ENCODE results near the gene MYOM3.
"Not testable (repeated sequence)": the region's sequence is repeated elsewhere in the genome, so short reads cannot be mapped to it uniquely, and the experiment has no call there.

MYOM3 gene

GRCh38 chr1:24062221-24062620 is 49.7 kb downstream of the MYOM3 start:
- no peak for ATAC-seq (replicated peaks; ENCODE audit: extremely low read depth, poor library complexity, severe bottlenecking)

GRCh38 chr1:24060482-24060881 is 51.5 kb downstream of the MYOM3 start:
- no peak overlapping the region for H3K27ac Mint-ChIP-seq (ENCODE audit: low read depth)
- no peaks in the 10 kb centered on the region for H3K9me3 Mint-ChIP-seq
- no peak for DNase-seq (ENCODE audit: low spot score in 2 of 2)
- no peak overlapping the region for H3K4me3 Mint-ChIP-seq
- peaks cover 19% of the 10 kb centered on the region for H3K27me3 Mint-ChIP-seq
- ATAC-seq (replicated peaks; ENCODE audit: extremely low read depth, poor library complexity, severe bottlenecking): no peak
- H3K4me1 Mint-ChIP-seq: no peaks in the 10 kb centered on the region
- peaks cover 1% of the 10 kb centered on the region for H3K36me3 Mint-ChIP-seq (ENCODE audit: insufficient read depth)

More at GRCh38 chr1:24062221-24062620, 49.7 kb downstream of the MYOM3 start:
- Mint-ChIP-seq H3K27me3 (peaks cover 15% of the 10 kb centered on the region), H3K9me3 (no peaks in the 10 kb centered on the region), H3K4me3 (no peak overlapping the region), H3K4me1 (no peaks in the 10 kb centered on the region), H3K36me3 (ENCODE audit: insufficient read depth) (peaks cover 1% of the 10 kb centered on the region), H3K27ac (ENCODE audit: low read depth) (no peak overlapping the region)
- no peak for DNase-seq (ENCODE audit: low spot score in 2 of 2)

DNA sequence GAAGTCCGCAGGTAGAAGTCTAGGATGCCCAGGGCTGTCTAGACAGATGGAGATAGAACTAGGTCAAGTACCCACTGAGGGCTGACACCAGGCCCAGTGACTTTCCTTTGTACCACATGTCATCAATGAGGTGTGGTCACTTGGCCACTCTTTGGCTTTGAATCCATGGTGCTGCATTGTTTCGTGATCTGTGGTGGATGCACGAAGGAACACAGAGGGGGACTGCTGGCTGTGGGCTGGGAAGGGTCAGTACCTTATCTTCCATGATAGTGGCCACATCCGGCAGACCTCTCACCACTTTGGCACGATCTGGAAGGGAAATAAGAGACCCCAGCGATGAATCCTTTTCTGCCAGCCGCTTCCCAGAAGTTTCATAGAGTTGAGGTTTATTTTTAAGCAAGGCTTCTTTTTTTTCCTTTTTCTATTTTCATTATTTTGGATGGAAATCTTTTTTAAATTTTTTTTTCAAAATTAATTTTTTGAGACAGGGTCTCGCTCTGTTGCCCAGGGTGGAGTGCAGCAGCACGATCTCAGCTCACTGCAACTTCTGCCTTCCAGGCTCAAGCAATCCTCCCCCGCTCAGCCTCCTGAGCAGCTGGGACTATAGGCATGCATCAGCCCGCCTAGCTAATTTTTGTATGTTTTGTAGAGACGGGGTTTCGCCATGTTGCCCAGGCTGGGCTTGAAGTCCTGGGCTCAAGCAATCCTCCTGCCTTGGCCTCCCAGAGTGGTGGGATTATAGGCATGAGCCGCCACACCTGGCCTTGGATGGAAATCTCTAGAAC is 53.1 kb downstream of the MYOM3 start:
- no peaks in the 10 kb centered on the region for H3K4me1 Mint-ChIP-seq
- H3K27me3 Mint-ChIP-seq: peaks cover 19% of the 10 kb centered on the region
- no peaks in the 10 kb centered on the region for H3K9me3 Mint-ChIP-seq
- no peak overlapping the region for H3K27ac Mint-ChIP-seq (ENCODE audit: low read depth)
- DNase-seq (ENCODE audit: low spot score in 2 of 2) (no peak), ATAC-seq (replicated peaks; ENCODE audit: extremely low read depth, poor library complexity, severe bottlenecking) (no peak)
- no peak overlapping the region for H3K4me3 Mint-ChIP-seq
- H3K36me3 Mint-ChIP-seq (ENCODE audit: insufficient read depth): peaks cover 1% of the 10 kb centered on the region

DNA sequence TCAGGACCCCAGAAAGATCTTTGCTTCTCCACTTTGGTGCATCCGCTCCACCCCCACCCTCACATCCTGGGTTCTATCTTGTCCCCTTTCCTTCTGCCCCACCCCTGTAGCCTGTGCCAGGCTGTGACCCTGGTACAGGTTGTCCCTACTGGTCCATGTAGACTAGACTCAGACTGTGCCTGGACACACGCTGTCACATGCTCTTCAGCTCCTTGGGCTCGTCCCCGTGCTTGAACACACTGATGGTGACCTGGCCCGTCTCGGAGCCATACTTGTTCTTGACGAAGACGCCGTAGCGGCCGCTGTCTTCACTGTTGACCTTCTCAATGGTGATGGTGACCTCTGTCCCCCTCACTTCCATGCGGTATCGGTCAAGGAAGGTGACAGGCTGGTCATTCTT is 54.8 kb downstream of the MYOM3 start:
- Mint-ChIP-seq H3K36me3 (ENCODE audit: insufficient read depth) (no peaks in the 10 kb centered on the region), H3K4me3 (no peak overlapping the region), H3K27me3 (peaks cover 8% of the 10 kb centered on the region), H3K4me1 (no peaks in the 10 kb centered on the region), H3K27ac (ENCODE audit: low read depth) (peak overlapping the region; percentile 9), H3K9me3 (no peaks in the 10 kb centered on the region)
- DNase-seq (ENCODE audit: low spot score in 2 of 2) (no peak), ATAC-seq (replicated peaks; ENCODE audit: extremely low read depth, poor library complexity, severe bottlenecking) (no peak)

DNA sequence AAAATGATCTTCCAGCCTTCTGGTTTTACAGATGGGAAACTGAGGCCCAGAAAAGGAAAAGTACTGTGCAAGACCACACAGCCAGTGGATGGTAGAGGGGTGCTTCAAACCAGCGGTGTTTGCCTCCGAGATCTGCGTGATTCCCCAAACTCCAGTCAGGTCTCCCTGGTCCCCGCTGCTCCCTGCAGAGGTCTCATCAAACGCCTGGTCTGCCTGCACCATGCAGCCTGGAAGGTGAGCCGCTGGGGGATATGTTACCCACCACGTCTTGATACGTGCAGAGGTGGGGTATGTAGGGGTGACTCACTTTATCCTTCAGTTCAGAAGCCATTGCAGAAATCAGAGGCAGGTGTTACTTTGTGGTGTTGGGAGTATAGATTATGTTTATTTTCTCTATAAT is 56.3 kb downstream of the MYOM3 start:
- H3K9me3 Mint-ChIP-seq: no peaks in the 10 kb centered on the region
- no peak for DNase-seq (ENCODE audit: low spot score in 2 of 2)
- H3K4me3 Mint-ChIP-seq: no peak overlapping the region
- H3K4me1 Mint-ChIP-seq: no peaks in the 10 kb centered on the region
- H3K27ac Mint-ChIP-seq (ENCODE audit: low read depth): no peak overlapping the region
- ATAC-seq (replicated peaks; ENCODE audit: extremely low read depth, poor library complexity, severe bottlenecking): no peak
- H3K27me3 Mint-ChIP-seq: peaks cover 7% of the 10 kb centered on the region
- peaks cover 2% of the 10 kb centered on the region for H3K36me3 Mint-ChIP-seq (ENCODE audit: insufficient read depth)

DNA sequence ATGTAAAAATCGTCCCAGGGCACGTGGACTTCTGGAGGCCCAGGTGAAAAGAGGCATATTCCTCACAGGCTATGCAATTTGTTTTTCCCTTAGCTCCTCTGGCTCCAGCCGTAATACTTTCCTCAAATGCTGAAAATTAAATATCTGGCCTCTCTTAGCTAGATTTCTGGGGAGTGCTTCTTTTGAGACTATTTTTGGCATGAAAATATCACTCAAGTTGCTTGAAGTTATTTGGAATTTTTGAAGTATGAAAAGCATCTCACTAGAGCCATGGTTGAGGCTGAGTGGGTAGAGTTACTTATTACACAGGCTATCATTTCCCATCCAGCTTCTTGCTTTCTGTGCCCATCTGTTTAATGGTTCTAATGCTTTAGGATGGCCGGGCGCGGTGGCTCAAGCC is 59.7 kb downstream of the MYOM3 start:
- H3K4me1 Mint-ChIP-seq: no peaks in the 10 kb centered on the region
- peaks cover 4% of the 10 kb centered on the region for H3K36me3 Mint-ChIP-seq (ENCODE audit: insufficient read depth)
- no peak overlapping the region for H3K27ac Mint-ChIP-seq (ENCODE audit: low read depth)
- DNase-seq (ENCODE audit: low spot score in 2 of 2): no peak
- peaks cover 4% of the 10 kb centered on the region for H3K27me3 Mint-ChIP-seq
- no peak overlapping the region for H3K4me3 Mint-ChIP-seq
- no peak for ATAC-seq (replicated peaks; ENCODE audit: extremely low read depth, poor library complexity, severe bottlenecking)
- no peaks in the 10 kb centered on the region for H3K9me3 Mint-ChIP-seq

DNA sequence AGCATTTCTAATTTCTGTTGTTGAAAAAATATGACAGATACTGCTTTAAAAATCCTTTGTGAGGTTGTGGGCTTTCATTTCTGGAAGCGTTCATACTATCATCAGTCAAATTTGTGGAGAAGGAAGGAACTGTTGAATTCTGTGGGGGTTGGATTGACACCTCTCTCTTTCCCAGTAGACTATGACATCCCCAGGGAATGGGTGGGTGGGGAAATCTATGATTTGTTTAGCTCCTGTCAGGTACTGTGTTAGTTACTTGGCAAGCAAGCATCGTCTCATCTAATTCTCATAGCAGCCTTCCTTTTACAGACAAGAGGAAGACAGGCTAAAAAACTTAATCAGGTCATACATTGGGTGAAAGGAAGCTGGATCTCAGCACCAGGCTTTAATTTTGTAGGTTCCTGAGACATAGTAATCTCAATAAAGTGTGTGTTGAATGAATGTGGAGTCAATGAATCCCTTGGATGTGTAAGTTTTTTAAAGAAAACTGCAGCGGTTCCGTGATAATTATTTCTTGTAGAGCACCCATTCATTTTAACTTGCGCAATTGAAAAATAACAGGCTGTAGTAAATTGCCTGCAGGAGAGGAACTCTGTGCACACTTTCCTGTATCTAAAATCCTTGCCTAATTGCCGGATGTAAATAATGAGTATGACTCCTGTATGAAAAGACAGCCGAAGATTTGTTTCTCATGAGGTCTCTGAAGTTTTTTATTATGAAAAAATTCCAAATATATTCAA is 60.6 kb downstream of the MYOM3 start:
- Mint-ChIP-seq H3K36me3 (ENCODE audit: insufficient read depth) (peaks cover 4% of the 10 kb centered on the region), H3K4me3 (no peak overlapping the region), H3K27me3 (no peaks in the 10 kb centered on the region), H3K9me3 (no peaks in the 10 kb centered on the region), H3K4me1 (no peaks in the 10 kb centered on the region), H3K27ac (ENCODE audit: low read depth) (no peak overlapping the region)
- no peak for DNase-seq (ENCODE audit: low spot score in 2 of 2)
- ATAC-seq (replicated peaks; ENCODE audit: extremely low read depth, poor library complexity, severe bottlenecking): no peak

DNA sequence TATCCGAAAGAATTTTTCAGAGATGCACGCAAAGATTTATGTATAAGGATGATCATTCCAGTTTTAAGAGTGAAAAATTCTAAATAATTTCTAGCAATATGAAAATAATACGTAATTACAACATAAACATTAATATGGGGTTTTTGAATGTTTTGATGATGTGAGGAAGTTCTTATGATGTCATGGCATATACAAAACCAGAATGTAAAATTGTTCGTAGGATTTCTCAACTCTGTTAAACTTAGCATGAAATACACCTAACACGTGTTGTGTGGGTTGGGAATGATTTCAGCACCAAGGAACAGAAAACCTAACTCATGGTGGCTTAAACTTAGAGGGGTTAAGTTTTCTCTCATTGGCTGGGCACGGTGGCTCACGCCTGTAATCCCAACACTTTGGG is 62.2 kb downstream of the MYOM3 start:
- no peaks in the 10 kb centered on the region for H3K4me1 Mint-ChIP-seq
- peaks cover 4% of the 10 kb centered on the region for H3K36me3 Mint-ChIP-seq (ENCODE audit: insufficient read depth)
- no peak overlapping the region for H3K4me3 Mint-ChIP-seq
- no peak overlapping the region for H3K27ac Mint-ChIP-seq (ENCODE audit: low read depth)
- no peak for ATAC-seq (replicated peaks; ENCODE audit: extremely low read depth, poor library complexity, severe bottlenecking)
- H3K9me3 Mint-ChIP-seq: no peaks in the 10 kb centered on the region
- no peaks in the 10 kb centered on the region for H3K27me3 Mint-ChIP-seq
- no peak for DNase-seq (ENCODE audit: low spot score in 2 of 2)

DNA sequence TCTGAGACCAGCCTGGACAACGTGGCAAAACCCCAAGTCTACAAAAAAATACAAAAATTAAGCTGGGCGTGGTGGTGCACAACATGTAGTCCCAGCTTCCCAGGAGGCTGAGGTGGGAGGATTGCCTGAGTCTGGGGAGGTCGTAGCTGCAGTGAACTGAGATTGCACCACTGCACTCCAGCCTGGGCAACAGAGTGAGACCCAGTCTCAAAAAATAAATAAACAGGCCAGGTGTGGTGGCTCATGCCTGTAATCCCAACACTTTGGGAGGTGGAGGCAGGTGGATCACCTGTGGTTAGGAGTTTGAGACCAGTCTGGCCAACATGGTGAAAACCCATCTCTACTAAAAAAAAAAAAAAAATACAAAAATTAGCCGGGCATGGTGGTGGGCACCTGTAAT is 63.0 kb downstream of the MYOM3 start:
- H3K27me3 Mint-ChIP-seq; DNase-seq (ENCODE audit: low spot score in 2 of 2); H3K9me3 Mint-ChIP-seq; H3K4me3 Mint-ChIP-seq; H3K4me1 Mint-ChIP-seq; ATAC-seq (replicated peaks; ENCODE audit: extremely low read depth, poor library complexity, severe bottlenecking); H3K36me3 Mint-ChIP-seq (ENCODE audit: insufficient read depth); H3K27ac Mint-ChIP-seq (ENCODE audit: low read depth): not testable (repeated sequence)

- no peak for DNase-seq (ENCODE audit: low spot score in 2 of 2)
- no peak overlapping the region for H3K27ac Mint-ChIP-seq (ENCODE audit: low read depth)
- H3K36me3 Mint-ChIP-seq (ENCODE audit: insufficient read depth): peaks cover 4% of the 10 kb centered on the region
- H3K4me3 Mint-ChIP-seq: no peak overlapping the region
- H3K9me3 Mint-ChIP-seq: no peaks in the 10 kb centered on the region
- ATAC-seq (replicated peaks; ENCODE audit: extremely low read depth, poor library complexity, severe bottlenecking): no peak
- no peaks in the 10 kb centered on the region for H3K4me1 Mint-ChIP-seq
- no peaks in the 10 kb centered on the region for H3K27me3 Mint-ChIP-seq
These were observed 63.6 kb downstream of the MYOM3 start for GRCh38 chr1:24048205-24048869.

DNA sequence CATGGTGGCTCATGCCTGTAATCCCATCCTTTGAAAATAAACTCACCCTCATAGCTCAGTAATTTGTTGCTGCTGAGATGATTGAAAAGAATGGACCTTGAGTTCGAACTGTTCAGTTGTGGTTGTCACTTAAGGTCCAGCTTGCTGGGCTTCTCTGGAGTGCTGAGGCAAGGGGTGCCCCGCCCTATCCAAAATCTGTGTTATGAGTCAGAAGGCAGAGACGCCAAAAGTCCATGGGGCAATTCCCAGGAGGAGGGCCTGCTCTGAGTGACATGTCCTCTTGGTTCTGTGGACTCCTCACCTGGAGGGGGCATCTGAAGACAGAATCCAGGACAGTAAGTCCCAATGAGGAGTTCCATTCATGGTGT is 64.8 kb downstream of the MYOM3 start:
- Mint-ChIP-seq H3K9me3 (no peaks in the 10 kb centered on the region), H3K27me3 (no peaks in the 10 kb centered on the region), H3K4me1 (no peaks in the 10 kb centered on the region), H3K36me3 (ENCODE audit: insufficient read depth) (peaks cover 4% of the 10 kb centered on the region), H3K4me3 (no peak overlapping the region), H3K27ac (ENCODE audit: low read depth) (no peak overlapping the region)
- no peak for ATAC-seq (replicated peaks; ENCODE audit: extremely low read depth, poor library complexity, severe bottlenecking)
- DNase-seq (ENCODE audit: low spot score in 2 of 2): no peak

DNA sequence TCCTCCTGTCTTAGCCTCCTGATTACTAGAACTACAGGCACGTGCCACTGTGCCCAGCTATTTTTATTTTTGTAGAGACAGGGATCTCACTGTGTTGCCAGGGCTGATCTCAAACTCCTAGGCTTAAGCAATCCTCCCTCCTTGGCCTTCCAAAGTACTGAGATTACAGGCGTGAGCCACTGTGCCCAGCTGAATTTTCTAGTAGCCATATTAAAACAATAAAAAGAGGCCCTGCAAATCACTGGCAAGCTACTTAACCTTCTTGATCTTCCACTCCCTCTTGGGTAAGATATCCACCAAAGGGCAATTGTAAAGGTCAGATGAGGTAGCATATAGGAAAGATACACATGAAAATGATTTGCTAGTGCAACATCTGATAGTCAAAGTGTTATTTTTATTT is 66.2 kb downstream of the MYOM3 start:
- peaks cover 3% of the 10 kb centered on the region for H3K36me3 Mint-ChIP-seq (ENCODE audit: insufficient read depth)
- H3K4me1 Mint-ChIP-seq: no peaks in the 10 kb centered on the region
- H3K9me3 Mint-ChIP-seq: no peaks in the 10 kb centered on the region
- H3K4me3 Mint-ChIP-seq: no peak overlapping the region
- no peaks in the 10 kb centered on the region for H3K27me3 Mint-ChIP-seq
- no peak overlapping the region for H3K27ac Mint-ChIP-seq (ENCODE audit: low read depth)
- ATAC-seq (replicated peaks; ENCODE audit: extremely low read depth, poor library complexity, severe bottlenecking): no peak
- no peak for DNase-seq (ENCODE audit: low spot score in 2 of 2)

GRCh38 chr1:24044672-24045071 is 67.3 kb downstream of the MYOM3 start:
- not testable (repeated sequence) for ATAC-seq (replicated peaks; ENCODE audit: extremely low read depth, poor library complexity, severe bottlenecking); H3K9me3 Mint-ChIP-seq; H3K4me1 Mint-ChIP-seq; DNase-seq (ENCODE audit: low spot score in 2 of 2); H3K36me3 Mint-ChIP-seq (ENCODE audit: insufficient read depth); H3K27me3 Mint-ChIP-seq; H3K27ac Mint-ChIP-seq (ENCODE audit: low read depth); H3K4me3 Mint-ChIP-seq

Data from central memory CD8-positive, alpha-beta T cell (primary cell).